HepG2 (cell line): ENCODE data around the gene MXRA8. TPM values are rescaled to one million over a fixed set of nuclear protein-coding genes. Genes with fewer than 3 reads are reported as not detected.

Experiments
- ELF4 ChIP-seq: sonication (generic); formaldehyde crosslinking; IDR thresholded peaks from 2 replicates; pipeline ENCODE4 v1.5.0; 2020; ENCODE audit warnings: missing genetic modification reagents, mild to moderate bottlenecking, moderate library complexity, borderline replicate concordance
- ETS1 ChIP-seq: sonication (generic); formaldehyde crosslinking; IDR thresholded peaks from 2 replicates; pipeline ENCODE4 v1.4.0; 2020; ENCODE audit warnings: missing genetic modification reagents
- GPN1 ChIP-seq: sonication (generic); formaldehyde crosslinking; IDR thresholded peaks from 2 replicates; pipeline ENCODE4 v1.5.1; 2020; ENCODE audit warnings: missing genetic modification reagents, borderline replicate concordance
- HCFC1 ChIP-seq: fragments of 150-350 bp; IDR thresholded peaks from 2 replicates; pipeline ENCODE4 v1.6.1; 2014; ENCODE audit warnings: low read depth, low read length
- HNRNPK ChIP-seq: fragments of 200-400 bp; formaldehyde crosslinking; IDR thresholded peaks from 2 replicates; pipeline ENCODE4 v1.6.1; 2018; ENCODE audit warnings: low read length, low read depth, moderate library complexity, mild to moderate bottlenecking; ENCODE audit not compliant: poor library complexity, severe bottlenecking
- HNRNPL ChIP-seq: fragments of 200-400 bp; formaldehyde crosslinking; IDR thresholded peaks from 2 replicates; pipeline ENCODE4 v1.6.1; 2017; ENCODE audit warnings: mild to moderate bottlenecking, low read depth, low read length
- MAFK ChIP-seq, 2 experiments: IDR thresholded peaks in 1 of 2; conservative IDR thresholded peaks in 1 of 2; 2 replicates each; pipeline ENCODE4 v1.6.1; 2011; ENCODE audit warnings: improper control_type of control experiment in 2 of 2, low read length in 2 of 2
- MAX ChIP-seq: IDR thresholded peaks from 2 replicates; pipeline ENCODE4 v1.6.1; 2012; ENCODE audit warnings: inconsistent platforms
- MIXL1 ChIP-seq: IDR thresholded peaks from 2 replicates; pipeline ENCODE4 v1.6.1; 2016
- MTA1 ChIP-seq: sonication (generic); formaldehyde crosslinking; IDR thresholded peaks from 2 replicates; pipeline ENCODE4 v1.4.0; 2020; ENCODE audit warnings: missing genetic modification reagents, mild to moderate bottlenecking, borderline replicate concordance
- MYC ChIP-seq: sonication (generic); formaldehyde crosslinking; IDR thresholded peaks from 2 replicates; pipeline ENCODE4 v1.9.0; 2021; ENCODE audit warnings: missing genetic modification reagents, borderline replicate concordance
- PHF21A ChIP-seq: sonication (generic); formaldehyde crosslinking; IDR thresholded peaks from 2 replicates; pipeline ENCODE4 v1.5.0; 2020; ENCODE audit warnings: mild to moderate bottlenecking, missing genetic modification reagents
- SIN3B ChIP-seq: fragments of 150-350 bp; IDR thresholded peaks from 2 replicates; pipeline ENCODE4 v1.6.1; 2014; ENCODE audit warnings: low read length
- SIX1 ChIP-seq: sonication (generic); formaldehyde crosslinking; IDR thresholded peaks from 2 replicates; pipeline ENCODE4 v1.4.0; 2020; ENCODE audit warnings: missing genetic modification reagents, borderline replicate concordance
- SNAPC2 ChIP-seq: sonication (generic); formaldehyde crosslinking; IDR thresholded peaks from 2 replicates; pipeline ENCODE4 v1.8.1; 2022; ENCODE audit warnings: mild to moderate bottlenecking, missing genetic modification reagents
- TAF15 ChIP-seq: fragments of 200-400 bp; formaldehyde crosslinking; IDR thresholded peaks from one replicate; pipeline ENCODE4 v1.6.1; 2018; ENCODE audit warnings: mild to moderate bottlenecking, low read depth, low read length; ENCODE audit not compliant: poor library complexity, severe bottlenecking
- YEATS4 ChIP-seq: sonication (generic); formaldehyde crosslinking; IDR thresholded peaks from 2 replicates; pipeline ENCODE4 v1.4.0; 2020; ENCODE audit warnings: missing genetic modification reagents, borderline replicate concordance
- ZEB1 ChIP-seq: IDR thresholded peaks from 2 replicates; pipeline ENCODE4 v1.6.1; 2012; ENCODE audit warnings: mild to moderate bottlenecking, low read depth, inconsistent platforms; ENCODE audit not compliant: insufficient replicate concordance
- ZNF18 ChIP-seq: sonication (generic); formaldehyde crosslinking; IDR thresholded peaks from 2 replicates; pipeline ENCODE4 v1.8.0; 2022; ENCODE audit warnings: mild to moderate bottlenecking, missing genetic modification reagents; ENCODE audit not compliant: insufficient replicate concordance
- ZNF205 ChIP-seq: IDR thresholded peaks from 2 replicates; pipeline ENCODE4 v1.6.1; 2018; ENCODE audit warnings: missing biosample characterization, missing genetic modification reagents
- ZNF513 ChIP-seq: sonication (generic); formaldehyde crosslinking; conservative IDR thresholded peaks from 2 replicates; pipeline ENCODE4 v1.5.0; 2020; ENCODE audit warnings: missing genetic modification reagents
- ZNF619 ChIP-seq: sonication (generic); formaldehyde crosslinking; IDR thresholded peaks from 2 replicates; pipeline ENCODE4 v1.4.0; 2020; ENCODE audit warnings: mild to moderate bottlenecking, missing genetic modification reagents
- ZNF777 ChIP-seq: sonication (generic); formaldehyde crosslinking; IDR thresholded peaks from 2 replicates; pipeline ENCODE4 v1.4.0; 2020; ENCODE audit warnings: missing genetic modification reagents
- polyA plus RNA-seq, 8 experiments: library from polyadenylated mRNA; depleted of rRNA in 3 of 8; stranded (reverse) in 7 of 8; unstranded in 1 of 8; fragments of >200 nt; fragmentation: Illumina TruSeq in 4 of 8; extraction: Trizol in 4 of 8; gene quantifications; 2 replicates each; pipeline versions ENCODE4 v1.2.1 to v1.2.3, GENCODE V29; 2011 to 2016; ENCODE audit warnings: low read depth in 4 of 8, missing spikeins in 1 of 8, mixed read lengths in 1 of 8; ENCODE audit not compliant: insufficient read depth in 1 of 8
- total RNA-seq, 5 experiments: library from RNA; depleted of rRNA; stranded (reverse); fragments of >200 nt; fragmentation: Illumina TruSeq; extraction: Trizol; gene quantifications; 2 replicates each; pipeline ENCODE4 v1.2.3, GENCODE V29; 2016; ENCODE audit warnings: low read depth in 1 of 5
- TF ChIP-seq, protein P1 (sequence below): sonication (generic); formaldehyde crosslinking; IDR thresholded peaks from 2 replicates; pipeline ENCODE4 v1.4.0; 2020; ENCODE audit warnings: missing genetic modification reagents

MXRA8 gene
- total and polyA plus RNA-seq, 2 of the 13 experiments (the other 11 are each of a cell fraction or from before 2014, with no cell fraction given): 19.8 to 44.8 TPM

- TF ChIP-seq ZNF513 (CRISPR knock-in tag): no peak
- no peak for TF ChIP-seq TAF15
- no peak for TF ChIP-seq ETS1
- peak; percentile 75 for TF ChIP-seq ZNF777 (CRISPR knock-in tag)
- TF ChIP-seq ELF4: peak; percentile 97
- TF ChIP-seq ZNF18 (CRISPR knock-in tag): peak; percentile 69
- peak; percentile 94 for TF ChIP-seq ZNF205
- TF ChIP-seq YEATS4 (CRISPR knock-in tag): peak; percentile 93
- peak; percentile 42 for TF ChIP-seq HNRNPK
- peak; percentile 75; the same call in 1 of the 2 replicates for TF ChIP-seq MTA1 (CRISPR knock-in tag)
- peak; percentile 38; the same call in 1 of the 2 replicates for TF ChIP-seq SIX1 (CRISPR knock-in tag)
- TF ChIP-seq, protein P1, sequence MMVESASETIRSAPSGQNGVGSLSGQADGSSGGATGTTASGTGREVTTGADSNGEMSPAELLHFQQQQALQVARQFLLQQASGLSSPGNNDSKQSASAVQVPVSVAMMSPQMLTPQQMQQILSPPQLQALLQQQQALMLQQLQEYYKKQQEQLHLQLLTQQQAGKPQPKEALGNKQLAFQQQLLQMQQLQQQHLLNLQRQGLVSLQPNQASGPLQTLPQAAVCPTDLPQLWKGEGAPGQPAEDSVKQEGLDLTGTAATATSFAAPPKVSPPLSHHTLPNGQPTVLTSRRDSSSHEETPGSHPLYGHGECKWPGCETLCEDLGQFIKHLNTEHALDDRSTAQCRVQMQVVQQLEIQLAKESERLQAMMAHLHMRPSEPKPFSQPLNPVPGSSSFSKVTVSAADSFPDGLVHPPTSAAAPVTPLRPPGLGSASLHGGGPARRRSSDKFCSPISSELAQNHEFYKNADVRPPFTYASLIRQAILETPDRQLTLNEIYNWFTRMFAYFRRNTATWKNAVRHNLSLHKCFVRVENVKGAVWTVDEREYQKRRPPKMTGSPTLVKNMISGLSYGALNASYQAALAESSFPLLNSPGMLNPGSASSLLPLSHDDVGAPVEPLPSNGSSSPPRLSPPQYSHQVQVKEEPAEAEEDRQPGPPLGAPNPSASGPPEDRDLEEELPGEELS (CRISPR knock-in tag): peak; percentile 61; the same call in 1 of the 2 replicates
- no peak for TF ChIP-seq GPN1 (CRISPR knock-in tag)
- peak; percentile 95 for TF ChIP-seq HCFC1
- TF ChIP-seq SNAPC2 (CRISPR knock-in tag): no peak; the same call in none of the 2 replicates
- peak; percentile 99 for TF ChIP-seq ZNF619 (CRISPR knock-in tag)
- TF ChIP-seq MYC (CRISPR knock-in tag): peak; percentile 90
- 0 out of 2 replicates have a peak, but pooled peaks have one; percentile 57 for TF ChIP-seq HNRNPL
- TF ChIP-seq PHF21A (CRISPR knock-in tag): peak; percentile 93
- peak; percentile 84 for TF ChIP-seq MAX
- peak; percentile 66 for TF ChIP-seq ZEB1
- TF ChIP-seq MAFK (conservative IDR thresholded peaks at IDR 0.05 in 1 of 2, IDR thresholded peaks at IDR 0.05 in 1 of 2; ENCODE audit: low read length in 2 of 2): 0 out of 4 replicates have a peak, but pooled peaks of 1 of the 2 experiments have one; percentile 10
- TF ChIP-seq SIN3B: peak; percentile 90
- peak; percentile 89 for TF ChIP-seq MIXL1 (CRISPR knock-in tag)
Observed at GRCh38 chr1:1374929-1375662, 16.7 kb upstream of the MXRA8 start, which contains the start of gene AURKAIP1 (continued).
